HCT116 (cell line): ENCODE data around the gene COL19A1. TPM values are rescaled to one million over a fixed set of nuclear protein-coding genes. Genes with fewer than 3 reads are reported as not detected.

ENCODE experiments used
- ATAC-seq: fragments of 200-7000 bp; cut with Tn5 transposase; 2 replicates; pipeline ENCODE4 v1.9.1; 2020; ENCODE audit warnings: mild to moderate bottlenecking, moderate library complexity
- BruUV-seq: library from RNA; stranded (reverse); fragments of 400-500 nt; replicated peaks from 2 replicates; lab custom pipeline; 2021; lab: Mats Ljungman, UMichigan
- CTCF ChIA-PET: fragments of 300-600 bp; sonication (Branson Sonifier 250); formaldehyde crosslinking; loops from one replicate; lab custom pipeline; 2021; ENCODE audit warnings: antibody characterized with exemption; lab: Charles Lee
- POLR2A ChIA-PET: fragments of 300-600, 350-600 bp; sonication (Branson Sonifier 250); formaldehyde crosslinking; loops from one replicate; lab custom pipeline; 2021; ENCODE audit warnings: antibody characterized with exemption; lab: Charles Lee
- RAD21 ChIA-PET, 2 experiments: fragments of 300-600 bp; sonication (Branson Sonifier 250); formaldehyde crosslinking; loops; one replicate each; lab custom pipeline; 2023; ENCODE audit warnings: low total read pairs in 2 of 2; ENCODE audit not compliant: uncharacterized antibody in 2 of 2, unreplicated experiment in 2 of 2, low non-redundant PET in 1 of 2; lab: Charles Lee
- DNase-seq: peaks from one replicate; pipeline ENCODE4 v3.0.0-alpha.2; 2010; ENCODE audit warnings: low read depth, low spot score
- H2AFZ ChIP-seq: fragments of 200-600 bp; shearing (Covaris generic), sonication (generic); 2 replicates; pipeline ENCODE4 v1.6.1; 2017; ENCODE audit warnings: low read depth, mixed run types, mixed read lengths, antibody characterized with exemption, low read length; ENCODE audit not compliant: poor library complexity, severe bottlenecking
- H3K27ac ChIP-seq: 2 replicates; pipeline ENCODE4 v1.5.1; 2012; ENCODE audit warnings: low read depth, low read length
- H3K27me3 ChIP-seq: fragments of 200-600 bp; sonication (generic); 2 replicates; pipeline ENCODE4 v1.6.1; 2016; ENCODE audit warnings: mixed run types, low read length, mixed read lengths; ENCODE audit not compliant: insufficient read depth
- H3K36me3 ChIP-seq, 2 experiments: fragments of 200-500 bp in 1 of 2; fragments of 200-600 bp in 1 of 2; sonication (Bioruptor generic) in 1 of 2; sonication (generic) in 1 of 2; 2 replicates each; pipeline versions ENCODE4 v1.5.1 to v1.6.1; 2014 to 2016; ENCODE audit warnings: low read length in 2 of 2, inconsistent platforms in 1 of 2, mixed read lengths in 1 of 2, mixed run types in 1 of 2; ENCODE audit not compliant: insufficient read depth in 2 of 2, control insufficient read depth in 1 of 2
- H3K4me1 ChIP-seq, 2 experiments: fragments of 200-600 bp in 1 of 2; sonication (generic) in 1 of 2; 2 replicates each; pipeline versions ENCODE4 v1.5.1 to v1.6.1; 2012 to 2017; ENCODE audit warnings: low read length in 2 of 2, inconsistent platforms in 1 of 2, mild to moderate bottlenecking in 1 of 2, mixed read lengths in 1 of 2, mixed run types in 1 of 2, moderate library complexity in 1 of 2; ENCODE audit not compliant: insufficient read depth in 2 of 2, control insufficient read depth in 1 of 2
- H3K4me2 ChIP-seq: fragments of 200-600 bp; sonication (generic); 2 replicates; pipeline ENCODE4 v1.6.1; 2017; ENCODE audit warnings: mixed run types, low read length, mixed read lengths
- H3K4me3 ChIP-seq, 2 experiments: fragments of 200-600 bp in 1 of 2; sonication (generic) in 1 of 2; replicated peaks in 1 of 2; 2 replicates each; pipeline ENCODE4 v1.5.1; 2011 to 2016; ENCODE audit warnings: low read length in 2 of 2, control low read depth in 1 of 2, low read depth in 1 of 2, mild to moderate bottlenecking in 1 of 2, mixed read lengths in 1 of 2, mixed run types in 1 of 2
- H3K79me2 ChIP-seq: fragments of 200-600 bp; sonication (generic); 2 replicates; pipeline ENCODE4 v1.6.1; 2017; ENCODE audit warnings: mild to moderate bottlenecking, mixed run types, low read length, moderate library complexity, mixed read lengths; ENCODE audit not compliant: insufficient read depth
- H3K9ac ChIP-seq: fragments of 200-600 bp; sonication (generic); 2 replicates; pipeline ENCODE4 v1.6.1; 2016; ENCODE audit warnings: low read length, mixed read lengths
- H3K9me2 ChIP-seq: fragments of 200-600 bp; sonication (generic), shearing (Covaris generic); 2 replicates; pipeline ENCODE4 v1.6.1; 2017; ENCODE audit warnings: mixed run types, mild to moderate bottlenecking, moderate library complexity; ENCODE audit not compliant: insufficient read depth
- H3K9me3 ChIP-seq, 2 experiments: fragments of 200-500 bp in 1 of 2; fragments of 200-600 bp in 1 of 2; sonication (Bioruptor generic) in 1 of 2; sonication (generic) in 1 of 2; 2 replicates each; pipeline ENCODE4 v1.6.1; 2014 to 2017; ENCODE audit warnings: low read length in 2 of 2, mixed read lengths in 2 of 2, inconsistent platforms in 1 of 2, low read depth in 1 of 2, mild to moderate bottlenecking in 1 of 2, mixed run types in 1 of 2, moderate library complexity in 1 of 2; ENCODE audit not compliant: control insufficient read depth in 1 of 2, insufficient read depth in 1 of 2
- H4K20me1 ChIP-seq: fragments of 200-600 bp; sonication (generic), shearing (Covaris generic); 2 replicates; pipeline ENCODE4 v1.6.1; 2017; ENCODE audit warnings: mixed run types, mild to moderate bottlenecking, moderate library complexity; ENCODE audit not compliant: insufficient read depth
- CBX3 ChIP-seq: IDR thresholded peaks from 2 replicates; pipeline ENCODE4 v1.6.1; 2012; ENCODE audit warnings: low read depth
- CTCF ChIP-seq, 3 experiments: fragments of 200-600 bp in 1 of 3; sonication (generic) in 1 of 3; IDR thresholded peaks in 2 of 3; conservative IDR thresholded peaks in 1 of 3; 2 replicates each; pipeline ENCODE4 v1.5.1; 2012 to 2017; ENCODE audit warnings: low read depth in 2 of 3, low read length in 2 of 3, antibody characterized with exemption in 1 of 3, borderline replicate concordance in 1 of 3, control low read depth in 1 of 3, mild to moderate bottlenecking in 1 of 3, mixed read lengths in 1 of 3, mixed run types in 1 of 3, moderate library complexity in 1 of 3; ENCODE audit not compliant: insufficient read depth in 1 of 3
- EZH2 ChIP-seq: fragments of 200-600 bp; sonication (generic); IDR thresholded peaks from 2 replicates; pipeline ENCODE4 v1.6.1; 2017; ENCODE audit warnings: antibody characterized with exemption, mixed run types
- EZH2phosphoT487 ChIP-seq: fragments of 200-600 bp; IDR thresholded peaks from 2 replicates; pipeline ENCODE4 v1.6.1; 2018; ENCODE audit warnings: antibody characterized with exemption, borderline replicate concordance
- MAX ChIP-seq: IDR thresholded peaks from 2 replicates; pipeline ENCODE4 v1.6.1; 2012
- POLR2A ChIP-seq: IDR thresholded peaks from 2 replicates; pipeline ENCODE4 v1.7.0; 2011; ENCODE audit warnings: borderline replicate concordance; ENCODE audit not compliant: insufficient read depth, insufficient read length; ENCODE audit errors: extremely low read depth
- RAD21 ChIP-seq: IDR thresholded peaks from 2 replicates; pipeline ENCODE4 v1.6.1; 2012; ENCODE audit warnings: low read depth, mild to moderate bottlenecking
- SIN3A ChIP-seq: IDR thresholded peaks from 2 replicates; pipeline ENCODE4 v1.6.1; 2012; ENCODE audit warnings: low read depth
- YY1 ChIP-seq: IDR thresholded peaks from 2 replicates; pipeline ENCODE4 v1.6.1; 2011; ENCODE audit warnings: low read length, low read depth, moderate library complexity, mild to moderate bottlenecking; ENCODE audit not compliant: insufficient replicate concordance; ENCODE audit errors: extremely low read depth
- ZFX ChIP-seq: fragments of 450-650 bp; IDR thresholded peaks from 2 replicates; pipeline ENCODE4 v1.6.1; 2017
- ZNF274 ChIP-seq: fragments of 200-500 bp; sonication (Bioruptor generic); IDR thresholded peaks from 2 replicates; pipeline ENCODE4 v1.6.1; 2014; ENCODE audit warnings: mild to moderate bottlenecking, low read depth, low read length, inconsistent platforms
- intact Hi-C: fragments of 100-400 bp; cut with micrococcal nuclease; formaldehyde crosslinking; loops from 2 replicates; pipeline ENCODE4 v1.10.0; 2022
- total RNA-seq: library from RNA; stranded (reverse); gene quantifications from one replicate; pipeline ENCODE4 v1.2.1, GENCODE V29; 2021; ENCODE audit not compliant: unreplicated experiment

Gene COL19A1
- total RNA-seq, 1 experiment from 2014 or later = not detected

DNA sequence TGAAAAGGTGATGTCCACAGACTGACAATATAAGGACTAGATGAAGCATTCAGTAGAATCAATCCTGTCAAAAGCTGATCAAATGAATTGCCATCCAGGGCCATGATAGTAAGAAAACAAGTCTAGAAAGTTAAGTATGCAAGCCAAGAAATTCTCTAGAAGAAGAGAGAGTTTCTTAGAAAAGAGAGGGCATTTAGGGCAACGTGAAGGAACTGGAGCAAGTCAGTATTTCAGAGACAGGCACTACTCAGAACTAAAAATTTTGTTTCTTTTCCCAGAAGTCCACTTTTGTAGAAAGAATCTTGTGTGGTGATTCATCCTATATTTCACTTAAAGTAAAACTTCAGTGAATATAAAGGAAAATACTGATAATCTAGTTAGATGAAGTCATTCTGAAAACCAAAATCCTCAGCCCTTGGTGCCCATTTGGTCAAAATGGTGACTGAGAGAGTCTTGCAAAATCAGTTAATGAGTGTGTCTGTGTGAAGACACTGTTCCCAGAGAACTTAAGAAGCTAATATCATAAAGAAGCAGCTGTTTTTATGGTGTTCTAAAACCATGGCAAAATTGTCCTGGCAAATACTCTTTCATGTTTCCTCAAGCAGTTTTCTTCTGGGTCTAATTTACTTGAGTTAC, 82.2 kb downstream of the COL19A1 start:
- H3K4me1 ChIP-seq = no peaks in the 10 kb centered on the region
- no peak for DNase-seq
- H3K9ac ChIP-seq = no peak overlapping the region
- no peak overlapping the region for H2AFZ ChIP-seq
- no peak overlapping the region for H3K27ac ChIP-seq
- intact Hi-C loops = no loop called here
- no peaks in the 10 kb centered on the region for H3K9me3 ChIP-seq
- no peak overlapping the region for H3K4me2 ChIP-seq
- POLR2A ChIA-PET = no interaction called here
- no peaks in the 10 kb centered on the region for H3K36me3 ChIP-seq
- H3K27me3 ChIP-seq = peaks cover 43% of the 10 kb centered on the region
- CTCF ChIA-PET = no interaction called here
- BruUV-seq = no TSS peak
- H3K4me3 ChIP-seq = no peak overlapping the region
- TF ChIP-seq MAX (no peak), SIN3A (no peak), YY1 (no peak), CTCF (IDR thresholded peaks at IDR 0.05 in 2 of 3, conservative IDR thresholded peaks at IDR 0.05 in 1 of 3; ENCODE audit: borderline replicate concordance in 1 of 3, insufficient read depth in 1 of 3, low read depth in 2 of 3, low read length in 2 of 3) (no peak), CBX3 (no peak)
- no peak for ATAC-seq
- RAD21 ChIA-PET = no interaction called here
- H3K79me2 ChIP-seq = no peaks in the 10 kb centered on the region
- H3K9me2 ChIP-seq = no peaks in the 10 kb centered on the region
- no peaks in the 10 kb centered on the region for H4K20me1 ChIP-seq

GRCh38 chr6:69953491-69953890, 87.1 kb downstream of the COL19A1 start:
- H3K9me3 ChIP-seq = no peaks in the 10 kb centered on the region
- POLR2A ChIA-PET = no interaction called here
- no peak overlapping the region for H3K9ac ChIP-seq
- CTCF ChIA-PET = no interaction called here
- no peak for DNase-seq
- no peak overlapping the region for H3K27ac ChIP-seq
- H3K4me2 ChIP-seq = no peak overlapping the region
- H4K20me1 ChIP-seq = no peaks in the 10 kb centered on the region; the same call in 1 of the 2 replicates
- ATAC-seq = no peak
- intact Hi-C loops = no loop called here
- peaks cover 58% of the 10 kb centered on the region for H3K27me3 ChIP-seq
- H3K4me1 ChIP-seq = no peaks in the 10 kb centered on the region
- no TSS peak for BruUV-seq
- H3K79me2 ChIP-seq = no peaks in the 10 kb centered on the region
- H3K36me3 ChIP-seq = no peaks in the 10 kb centered on the region
- H2AFZ ChIP-seq = no peak overlapping the region
- H3K9me2 ChIP-seq = no peaks in the 10 kb centered on the region
- RAD21 ChIA-PET = no interaction called here
- H3K4me3 ChIP-seq = no peak overlapping the region
- no peak for TF ChIP-seq EZH2phosphoT487
- TF ChIP-seq EZH2 = no peak
- TF ChIP-seq ZNF274 = no peak
- no peak for TF ChIP-seq YY1
- TF ChIP-seq RAD21 = no peak
- no peak for TF ChIP-seq ZFX
- TF ChIP-seq SIN3A = no peak
- TF ChIP-seq CTCF (IDR thresholded peaks at IDR 0.05 in 2 of 3, conservative IDR thresholded peaks at IDR 0.05 in 1 of 3; ENCODE audit: borderline replicate concordance in 1 of 3, insufficient read depth in 1 of 3, low read depth in 2 of 3, low read length in 2 of 3) = no peak
- TF ChIP-seq MAX = no peak
- no peak for TF ChIP-seq POLR2A
